Transverse colon (tissue), 3 donors: Measurements from ENCODE around the gene TMEM131L.

Experiments used
- CTCF ChIP-seq, 5 experiments: fragments of 200-600 bp in 3 of 5; fragments of 450-650 bp in 2 of 5; sonication (generic) in 3 of 5; IDR thresholded peaks; 1 replicate in 2 of 5; 2 replicates in 3 of 5; pipeline ENCODE4 v1.5.1; 2016 to 2017; ENCODE audit warnings: antibody characterized with exemption in 5 of 5, inconsistent platforms in 3 of 5, mild to moderate bottlenecking in 2 of 5, moderate library complexity in 1 of 5
- EP300 ChIP-seq: sonication (generic); formaldehyde crosslinking; IDR thresholded peaks from one replicate; pipeline ENCODE4 v1.6.1; 2017; ENCODE audit warnings: antibody characterized with exemption, low read depth
- POLR2A ChIP-seq: fragments of 450-650 bp; IDR thresholded peaks from one replicate; pipeline ENCODE4 v1.6.1; 2016; ENCODE audit warnings: antibody characterized with exemption, mild to moderate bottlenecking, moderate library complexity

- TF ChIP-seq EP300 = no peak
- TF ChIP-seq CTCF (IDR thresholded peaks at IDR 0.05) = no peak
- TF ChIP-seq POLR2A = no peak
Observed at GRCh38 chr4:153684971-153685371, 218.8 kb downstream of the TMEM131L start.
